Occipital lobe (tissue), 2 donors: ENCODE data around the gene HEMK1. TPM values are rescaled to one million over a fixed set of nuclear protein-coding genes. Genes with fewer than 3 reads are reported as not detected.

Experiments used
- DNase-seq: peaks from one replicate; lab custom pipeline; 2025; lab: John Stamatoyannopoulos, UW
- total RNA-seq: library from RNA; depleted of rRNA; stranded (reverse); fragments of >200 nt; gene quantifications from one replicate; pipeline ENCODE4 v1.2.3, GENCODE V29; 2014

Gene HEMK1
- total RNA-seq, 1 donor from 2014 or later: 6.9 TPM

DNA sequence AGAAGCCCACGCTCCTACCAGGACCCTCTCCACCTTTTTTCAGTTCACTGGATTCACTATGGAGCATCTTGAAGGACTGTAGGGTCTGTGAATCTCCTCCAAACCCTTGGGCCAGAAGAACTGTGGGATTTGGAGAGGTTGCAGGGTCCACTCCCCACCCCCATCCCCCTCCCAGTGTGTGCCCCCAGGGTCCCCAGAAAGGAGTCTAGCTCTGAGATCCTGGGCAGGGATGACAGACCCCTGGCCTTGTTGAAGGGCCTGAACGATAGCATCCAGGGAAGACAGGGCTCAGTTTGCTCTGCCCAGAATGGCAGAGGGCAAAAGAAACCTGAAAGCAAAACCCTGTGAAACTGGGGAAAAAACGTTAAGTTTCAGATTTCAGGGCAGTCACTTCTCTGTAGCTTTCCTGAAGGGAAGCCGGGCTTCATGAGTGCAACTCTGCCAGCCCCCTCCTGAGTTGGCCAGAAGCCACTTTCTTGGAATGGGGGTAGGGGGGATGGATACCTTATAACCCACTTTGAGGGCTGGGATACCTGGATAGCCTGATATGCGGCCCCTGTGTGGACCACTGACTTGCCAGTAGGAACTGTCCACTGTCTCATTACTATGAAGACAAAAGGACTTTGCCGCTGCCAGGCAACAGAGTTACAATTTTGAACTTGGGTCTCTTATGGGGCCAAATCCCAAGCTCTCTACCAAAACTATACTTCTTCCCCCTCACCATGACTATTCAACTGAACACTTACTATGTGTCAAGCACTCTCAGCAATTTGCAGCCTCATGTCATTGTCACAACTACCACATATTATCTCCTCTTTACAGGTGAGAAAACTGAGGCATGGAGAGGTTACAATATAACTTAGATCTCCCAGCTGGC lies 43.9 kb downstream of the HEMK1 start:
- DNase-seq: no peak

DNA sequence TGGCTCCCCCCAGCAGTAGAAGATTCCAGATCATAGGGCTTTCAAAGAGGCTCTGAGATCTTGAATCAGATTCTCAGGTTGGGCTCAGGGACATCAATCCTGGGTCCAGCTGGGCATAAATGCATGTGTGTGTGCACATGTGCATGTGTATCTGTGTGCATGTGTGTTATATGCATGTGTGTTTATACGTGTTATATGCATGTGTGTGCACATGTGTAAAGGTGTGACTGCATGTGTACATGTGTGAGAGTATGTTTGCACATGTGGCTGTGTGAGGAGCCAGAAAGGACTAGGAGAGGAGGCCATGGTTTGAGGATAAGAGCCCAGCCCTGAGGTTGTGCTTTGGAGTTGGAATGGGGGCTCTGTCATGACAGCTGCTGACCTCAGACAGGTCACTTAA lies 45.9 kb downstream of the HEMK1 start:
- no peak for DNase-seq

DNA sequence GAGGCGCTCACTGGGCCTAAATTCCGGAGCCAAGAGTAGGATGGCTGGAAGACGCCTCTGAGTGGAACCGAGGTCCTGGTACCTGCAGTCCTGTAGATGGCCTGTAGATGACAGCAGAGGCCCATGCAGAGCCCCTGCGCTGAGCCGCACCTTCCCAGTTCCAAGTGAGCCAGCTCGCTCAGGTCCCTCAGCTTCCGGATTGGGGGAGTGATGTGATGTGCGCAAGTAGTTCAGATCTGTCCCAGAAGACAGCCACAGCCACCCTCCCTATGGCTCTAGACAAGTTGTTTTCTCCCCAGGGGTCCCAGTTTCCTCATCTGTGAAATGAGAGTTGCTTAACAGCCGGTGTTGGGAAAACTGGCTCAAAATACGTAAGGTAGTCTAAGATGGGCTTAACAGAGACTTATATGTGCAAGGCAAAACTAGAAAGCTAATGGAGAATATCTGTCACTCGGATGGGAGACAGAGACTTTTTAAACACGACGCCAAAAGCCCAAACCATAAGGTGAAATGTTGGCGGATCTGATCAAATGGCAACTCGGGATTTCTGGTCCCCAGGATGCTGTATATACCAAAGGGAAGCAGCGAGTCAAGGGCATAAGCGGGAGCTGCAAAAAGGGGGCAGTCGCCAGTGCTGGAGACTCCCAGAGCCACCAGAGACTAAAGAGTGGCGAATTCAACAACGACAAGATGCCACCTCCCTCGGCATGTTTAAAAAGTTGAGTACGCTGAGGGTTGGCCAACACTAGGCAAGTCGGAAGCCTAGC lies 46.9 kb downstream of the HEMK1 start:
- DNase-seq: peak; percentile 78

- peak; percentile 82 for DNase-seq
These were observed 47.4 kb downstream of the HEMK1 start for GRCh38 chr3:50616770-50617095.

DNA sequence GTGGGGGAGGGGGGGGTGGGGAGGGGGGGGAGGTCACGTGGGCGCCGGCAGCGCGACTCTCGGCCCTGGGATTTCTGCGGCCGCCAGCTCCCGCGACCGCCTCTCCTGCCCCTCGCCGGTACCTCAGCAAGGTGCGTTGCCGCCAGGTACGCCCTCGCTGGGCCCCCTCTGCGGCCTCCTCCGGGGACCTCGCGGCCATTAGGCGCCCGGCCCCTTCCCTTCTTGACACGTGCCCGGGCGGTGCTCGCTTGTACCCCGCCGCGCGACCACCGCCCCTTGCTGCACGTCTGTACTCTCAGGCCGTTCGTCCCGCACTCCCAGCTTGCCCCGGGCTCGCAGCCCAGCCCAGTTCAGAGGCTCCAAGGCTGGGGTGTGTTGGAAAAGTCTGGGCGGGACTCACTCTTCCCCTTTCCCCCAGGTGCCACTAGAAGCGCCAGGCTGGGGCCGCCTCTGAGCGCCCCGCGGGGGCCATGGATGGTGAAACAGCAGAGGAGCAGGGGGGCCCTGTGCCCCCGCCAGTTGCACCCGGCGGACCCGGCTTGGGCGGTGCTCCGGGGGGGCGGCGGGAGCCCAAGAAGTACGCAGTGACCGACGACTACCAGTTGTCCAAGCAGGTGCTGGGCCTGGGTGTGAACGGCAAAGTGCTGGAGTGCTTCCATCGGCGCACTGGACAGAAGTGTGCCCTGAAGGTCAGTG lies 47.9 kb downstream of the HEMK1 start, which contains the start of gene MAPKAPK3:
MAPKAPK3 (plus strand) TSS at position 56 of the 696 bp plus-strand sequence; CDS start at position 471, 415 bp downstream.
- no peak for DNase-seq

DNA sequence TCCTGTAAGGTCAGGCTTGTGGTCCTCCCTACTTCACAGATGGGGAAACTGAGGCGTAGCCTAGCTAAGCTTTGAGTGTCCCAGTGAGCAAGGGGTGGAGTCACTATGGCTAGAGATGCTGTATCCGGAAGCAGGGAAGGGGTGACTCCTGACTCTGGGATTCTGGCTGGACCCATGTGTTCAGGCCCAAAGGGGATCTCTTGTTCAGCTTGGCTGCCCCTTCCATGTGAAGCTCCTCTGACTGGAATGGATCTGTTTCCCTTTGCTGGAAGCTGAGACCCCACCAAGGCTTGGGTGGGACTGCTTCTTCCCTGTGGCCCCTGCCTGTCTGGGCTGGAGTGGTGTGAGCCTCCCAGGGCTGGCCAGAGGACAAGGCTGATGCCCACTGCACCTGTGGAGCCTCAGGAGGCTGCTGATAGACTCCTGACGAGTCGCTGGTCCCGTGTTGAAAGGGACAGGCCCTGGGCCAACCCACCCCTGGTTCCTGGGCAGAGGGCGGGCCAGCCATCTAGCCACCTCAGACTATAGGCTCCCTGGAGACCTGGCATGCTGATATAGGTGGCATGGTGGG lies 48.7 kb downstream of the HEMK1 start:
- DNase-seq: no peak

- DNase-seq: no peak
These were observed 51.1 kb downstream of the HEMK1 start for GRCh38 chr3:50620420-50620819.

DNA sequence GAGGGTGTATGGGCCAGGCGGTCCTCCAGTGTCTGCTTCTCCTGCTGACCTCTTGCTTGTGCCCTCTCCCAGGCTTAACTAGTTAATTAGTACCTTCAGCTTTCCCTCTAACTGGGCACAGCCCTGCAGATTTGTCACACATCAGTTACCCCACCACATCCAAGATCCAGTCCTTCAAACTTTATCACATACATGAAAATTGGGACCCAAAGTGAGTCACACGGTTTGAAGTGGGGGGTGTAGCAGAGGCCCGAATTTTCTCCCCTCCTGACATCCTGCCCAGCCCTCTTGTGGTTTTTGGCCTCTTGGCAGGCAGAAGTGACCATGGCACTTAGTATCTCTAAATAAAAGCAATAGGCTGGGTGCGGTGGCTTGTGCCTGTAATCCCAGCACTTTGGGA lies 51.5 kb downstream of the HEMK1 start:
- DNase-seq: no peak

DNA sequence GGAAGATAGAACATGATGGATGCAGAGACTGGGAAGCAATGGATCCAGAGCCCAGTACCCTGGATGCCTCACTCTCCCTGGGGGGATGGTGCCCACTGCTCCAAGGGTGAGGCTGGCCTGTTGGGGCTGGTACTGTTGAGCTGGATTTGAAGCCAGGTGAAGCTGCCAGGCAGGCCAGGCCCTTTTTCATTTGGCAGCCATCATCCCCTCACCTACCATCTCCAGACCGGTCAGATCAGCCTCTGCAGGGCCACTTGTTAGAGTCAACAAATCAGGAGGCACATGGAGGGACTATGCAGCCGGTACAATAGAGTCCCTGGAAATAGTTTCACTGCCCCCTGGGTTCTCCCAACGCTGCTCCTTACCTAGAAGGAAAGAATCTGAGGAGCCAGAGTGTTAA lies 53.6 kb downstream of the HEMK1 start:
- DNase-seq: no peak

- DNase-seq: no peak
These were observed 54.6 kb downstream of the HEMK1 start for GRCh38 chr3:50623840-50624474.

GRCh38 chr3:50624634-50625033 lies 55.3 kb downstream of the HEMK1 start:
- no peak for DNase-seq

DNA sequence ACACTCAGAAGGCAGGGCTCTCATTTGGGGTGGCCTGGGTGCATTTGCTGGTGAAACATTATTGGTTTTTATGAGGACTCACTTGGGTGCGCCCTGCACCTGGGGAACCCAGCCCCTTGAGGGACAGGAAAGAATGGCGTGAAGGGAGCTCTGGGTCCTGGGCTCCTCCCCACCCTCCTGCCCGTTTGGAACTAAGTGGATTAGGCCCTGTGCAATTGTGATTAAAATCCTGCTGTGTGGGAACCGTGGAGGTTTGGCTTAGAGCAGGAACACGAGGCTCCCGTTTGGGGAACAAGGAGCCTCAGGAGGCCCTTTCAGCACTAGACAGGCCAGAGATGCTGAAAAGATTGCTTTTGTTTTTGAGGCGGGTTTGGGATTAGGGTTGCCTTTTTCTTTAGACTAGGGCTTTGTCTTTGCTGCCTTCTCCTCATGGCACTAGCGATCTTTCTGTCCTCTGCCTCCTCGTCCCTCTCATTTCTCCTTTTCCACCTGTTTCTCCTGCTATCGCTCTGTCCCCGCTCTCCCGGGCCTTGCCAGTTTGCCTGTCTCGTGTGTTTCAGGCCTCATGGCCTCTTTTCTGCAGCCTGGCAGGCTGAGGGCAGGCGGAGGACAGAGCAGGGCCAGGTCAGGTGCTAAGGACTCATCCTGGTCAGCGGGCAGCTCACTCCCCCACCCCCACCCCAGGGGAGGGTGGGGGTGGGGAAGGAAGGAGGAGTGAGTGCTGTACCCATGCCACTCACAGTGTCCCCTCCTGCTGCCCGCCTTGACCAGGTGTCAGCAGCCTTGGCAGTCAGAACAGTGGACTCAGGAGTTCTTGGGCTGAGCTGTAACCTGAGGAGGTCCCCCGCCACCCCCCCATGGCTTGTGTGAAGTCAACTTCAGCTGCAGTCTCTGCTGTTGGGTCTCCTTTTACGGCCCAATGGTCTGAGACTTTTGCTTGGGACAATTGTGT lies 56.2 kb downstream of the HEMK1 start:
- DNase-seq: no peak

GRCh38 chr3:50626401-50626800 lies 57.1 kb downstream of the HEMK1 start:
- DNase-seq: no peak

GRCh38 chr3:50627407-50628051 lies 58.2 kb downstream of the HEMK1 start:
- no peak for DNase-seq

- DNase-seq: no peak
These were observed 59.3 kb downstream of the HEMK1 start for GRCh38 chr3:50628601-50629000.

DNA sequence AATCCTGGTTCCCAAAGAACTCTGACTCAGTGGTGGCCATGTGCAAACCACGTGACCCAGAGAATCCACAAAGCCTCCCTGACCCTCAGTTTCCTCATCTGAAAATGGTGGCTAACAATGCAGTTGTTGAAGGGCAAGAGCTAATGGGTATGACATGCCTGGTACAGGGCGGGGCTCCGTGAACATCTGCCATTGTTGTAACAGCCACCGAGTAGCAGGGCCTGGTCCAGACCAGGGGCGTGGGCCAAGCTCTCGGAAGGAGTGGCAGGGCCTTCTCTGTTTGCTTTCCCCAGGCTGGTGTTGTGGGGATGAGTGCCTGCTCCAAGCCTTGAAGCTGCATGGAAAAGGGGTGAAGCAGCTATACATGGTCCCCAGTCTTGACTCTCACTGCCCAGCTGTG lies 61.1 kb downstream of the HEMK1 start:
- no peak for DNase-seq

DNA sequence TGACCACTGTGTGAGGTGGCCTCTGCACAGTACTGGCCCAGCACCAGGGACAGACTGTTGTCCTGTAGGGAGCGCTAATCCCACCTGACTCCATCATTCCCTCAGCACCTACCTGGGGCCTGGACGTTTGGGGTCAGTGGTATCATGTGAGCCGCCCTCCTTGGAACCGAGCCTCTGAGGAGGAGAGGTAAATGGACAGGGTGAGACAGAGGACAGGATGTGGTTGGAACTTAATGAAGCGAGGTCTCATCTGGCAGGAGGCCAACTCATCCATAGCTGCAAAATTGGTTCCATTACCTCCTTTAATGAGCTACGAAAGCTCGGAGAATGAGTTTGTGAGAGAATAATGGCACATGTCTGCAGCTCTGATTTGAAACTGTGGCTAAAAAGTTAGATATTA lies 61.6 kb downstream of the HEMK1 start:
- DNase-seq: no peak

GRCh38 chr3:50632450-50632849 lies 63.1 kb downstream of the HEMK1 start:
- DNase-seq: no peak

GRCh38 chr3:50633230-50633790 lies 64.0 kb downstream of the HEMK1 start:
- no peak for DNase-seq
